NCI-H187 treated with DMSO at 0.1 percent for 48 hours (cell line): ENCODE measurements around the gene REEP6.

Source experiments
- DNase-seq: peaks from one replicate; lab custom pipeline; 2025; lab: John Stamatoyannopoulos, UW

Gene REEP6

GRCh38 chr19:1456121-1456900 is 34.7 kb upstream of the REEP6 start:
- DNase-seq, result no peak

GRCh38 chr19:1457031-1457739 is 33.8 kb upstream of the REEP6 start:
- DNase-seq, result no peak

- DNase-seq, result no peak
Measured at GRCh38 chr19:1457892-1458291, 33.1 kb upstream of the REEP6 start.

GRCh38 chr19:1459479-1459878 is 31.5 kb upstream of the REEP6 start:
- no peak for DNase-seq

- no peak for DNase-seq
Measured at GRCh38 chr19:1460033-1460995, 30.7 kb upstream of the REEP6 start.

GRCh38 chr19:1461862-1462261 is 29.1 kb upstream of the REEP6 start:
- DNase-seq, result no peak

- no peak for DNase-seq
Measured at GRCh38 chr19:1465191-1466016, 25.6 kb upstream of the REEP6 start.

GRCh38 chr19:1466018-1466460 is 24.9 kb upstream of the REEP6 start:
- no peak for DNase-seq

GRCh38 chr19:1466461-1467214 is 24.3 kb upstream of the REEP6 start:
- no peak for DNase-seq

- no peak for DNase-seq
Measured at GRCh38 chr19:1467215-1467489, 23.8 kb upstream of the REEP6 start.

- DNase-seq, result no peak
Measured at GRCh38 chr19:1467490-1468273, 23.3 kb upstream of the REEP6 start.

GRCh38 chr19:1468274-1468820 is 22.6 kb upstream of the REEP6 start:
- DNase-seq, result no peak

GRCh38 chr19:1468821-1469254 is 22.1 kb upstream of the REEP6 start:
- no peak for DNase-seq

GRCh38 chr19:1469255-1470054 is 21.5 kb upstream of the REEP6 start:
- no peak for DNase-seq

GRCh38 chr19:1470055-1470304 is 21.0 kb upstream of the REEP6 start:
- DNase-seq, result no peak

- DNase-seq, result no peak
Measured at GRCh38 chr19:1470305-1471009, 20.5 kb upstream of the REEP6 start.

GRCh38 chr19:1471010-1471514 is 19.9 kb upstream of the REEP6 start:
- DNase-seq, result no peak

GRCh38 chr19:1471515-1472160 is 19.3 kb upstream of the REEP6 start:
- no peak for DNase-seq
